K562 (cell line): ENCODE measurements around the gene CSNK2A1.

Experiments used
- MAZ ChIP-seq, 2 experiments: fragments of 450-650 bp in 1 of 2; sonication (generic) in 1 of 2; formaldehyde crosslinking; IDR thresholded peaks in 1 of 2; conservative IDR thresholded peaks in 1 of 2; 2 replicates each; pipeline versions ENCODE4 v1.4.0 to v1.5.0; 2020; ENCODE audit warnings: mild to moderate bottlenecking in 1 of 2, missing genetic modification reagents in 1 of 2
- MTA1 ChIP-seq: fragments of 450-650 bp; IDR thresholded peaks from 2 replicates; pipeline ENCODE4 v1.6.1; 2017; ENCODE audit warnings: borderline replicate concordance
- POLR2A ChIP-seq: fragments of 450-650 bp; conservative IDR thresholded peaks from 2 replicates; pipeline ENCODE4 v1.6.1; 2016
- SMAD4 ChIP-seq: fragments of 250-450 bp; sonication (Bioruptor Pico); conservative IDR thresholded peaks from 2 replicates; pipeline ENCODE4 v1.8.0; 2021; ENCODE audit warnings: inconsistent platforms, mild to moderate bottlenecking, moderate library complexity
- SMARCE1 ChIP-seq: fragments of 450-650 bp; IDR thresholded peaks from 2 replicates; pipeline ENCODE4 v1.7.1; 2016; ENCODE audit warnings: mild to moderate bottlenecking
- U2AF1 ChIP-seq: fragments of 200-400 bp; formaldehyde crosslinking; optimal IDR thresholded peaks from 2 replicates; pipeline ENCODE3; 2017; ENCODE audit warnings: mild to moderate bottlenecking, low read depth, low read length, moderate library complexity
- TF ChIP-seq, protein P1 (sequence below), 3 experiments: IDR thresholded peaks in 2 of 3; conservative IDR thresholded peaks in 1 of 3; 2 replicates each; pipeline ENCODE4 v1.5.1; 2011 to 2012; ENCODE audit warnings: low read length in 3 of 3, mild to moderate bottlenecking in 3 of 3, control low read depth in 2 of 3, improper control_type of control experiment in 1 of 3, inconsistent platforms in 1 of 3, low read depth in 1 of 3, mixed read lengths in 1 of 3, moderate library complexity in 1 of 3; ENCODE audit not compliant: insufficient read depth in 2 of 3
- TF ChIP-seq, protein P2 (sequence below): sonication (generic); formaldehyde crosslinking; IDR thresholded peaks from 2 replicates; pipeline ENCODE4 v1.8.0; 2023; ENCODE audit warnings: mild to moderate bottlenecking, missing genetic modification reagents

- TF ChIP-seq SMARCE1 (no peak), MAZ (CRISPR knock-in tag; conservative IDR thresholded peaks at IDR 0.05 in 1 of 2, IDR thresholded peaks at IDR 0.05 in 1 of 2) (no peak), POLR2A (no peak), U2AF1 (no peak), SMAD4 (CRISPR knock-in tag) (no peak), MTA1 (no peak)
- TF ChIP-seq, protein P1, sequence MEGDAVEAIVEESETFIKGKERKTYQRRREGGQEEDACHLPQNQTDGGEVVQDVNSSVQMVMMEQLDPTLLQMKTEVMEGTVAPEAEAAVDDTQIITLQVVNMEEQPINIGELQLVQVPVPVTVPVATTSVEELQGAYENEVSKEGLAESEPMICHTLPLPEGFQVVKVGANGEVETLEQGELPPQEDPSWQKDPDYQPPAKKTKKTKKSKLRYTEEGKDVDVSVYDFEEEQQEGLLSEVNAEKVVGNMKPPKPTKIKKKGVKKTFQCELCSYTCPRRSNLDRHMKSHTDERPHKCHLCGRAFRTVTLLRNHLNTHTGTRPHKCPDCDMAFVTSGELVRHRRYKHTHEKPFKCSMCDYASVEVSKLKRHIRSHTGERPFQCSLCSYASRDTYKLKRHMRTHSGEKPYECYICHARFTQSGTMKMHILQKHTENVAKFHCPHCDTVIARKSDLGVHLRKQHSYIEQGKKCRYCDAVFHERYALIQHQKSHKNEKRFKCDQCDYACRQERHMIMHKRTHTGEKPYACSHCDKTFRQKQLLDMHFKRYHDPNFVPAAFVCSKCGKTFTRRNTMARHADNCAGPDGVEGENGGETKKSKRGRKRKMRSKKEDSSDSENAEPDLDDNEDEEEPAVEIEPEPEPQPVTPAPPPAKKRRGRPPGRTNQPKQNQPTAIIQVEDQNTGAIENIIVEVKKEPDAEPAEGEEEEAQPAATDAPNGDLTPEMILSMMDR (IDR thresholded peaks at IDR 0.05 in 2 of 3, conservative IDR thresholded peaks at IDR 0.05 in 1 of 3; ENCODE audit: insufficient read depth in 2 of 3, low read depth in 1 of 3, low read length in 3 of 3) = no peak
- TF ChIP-seq, protein P2, sequence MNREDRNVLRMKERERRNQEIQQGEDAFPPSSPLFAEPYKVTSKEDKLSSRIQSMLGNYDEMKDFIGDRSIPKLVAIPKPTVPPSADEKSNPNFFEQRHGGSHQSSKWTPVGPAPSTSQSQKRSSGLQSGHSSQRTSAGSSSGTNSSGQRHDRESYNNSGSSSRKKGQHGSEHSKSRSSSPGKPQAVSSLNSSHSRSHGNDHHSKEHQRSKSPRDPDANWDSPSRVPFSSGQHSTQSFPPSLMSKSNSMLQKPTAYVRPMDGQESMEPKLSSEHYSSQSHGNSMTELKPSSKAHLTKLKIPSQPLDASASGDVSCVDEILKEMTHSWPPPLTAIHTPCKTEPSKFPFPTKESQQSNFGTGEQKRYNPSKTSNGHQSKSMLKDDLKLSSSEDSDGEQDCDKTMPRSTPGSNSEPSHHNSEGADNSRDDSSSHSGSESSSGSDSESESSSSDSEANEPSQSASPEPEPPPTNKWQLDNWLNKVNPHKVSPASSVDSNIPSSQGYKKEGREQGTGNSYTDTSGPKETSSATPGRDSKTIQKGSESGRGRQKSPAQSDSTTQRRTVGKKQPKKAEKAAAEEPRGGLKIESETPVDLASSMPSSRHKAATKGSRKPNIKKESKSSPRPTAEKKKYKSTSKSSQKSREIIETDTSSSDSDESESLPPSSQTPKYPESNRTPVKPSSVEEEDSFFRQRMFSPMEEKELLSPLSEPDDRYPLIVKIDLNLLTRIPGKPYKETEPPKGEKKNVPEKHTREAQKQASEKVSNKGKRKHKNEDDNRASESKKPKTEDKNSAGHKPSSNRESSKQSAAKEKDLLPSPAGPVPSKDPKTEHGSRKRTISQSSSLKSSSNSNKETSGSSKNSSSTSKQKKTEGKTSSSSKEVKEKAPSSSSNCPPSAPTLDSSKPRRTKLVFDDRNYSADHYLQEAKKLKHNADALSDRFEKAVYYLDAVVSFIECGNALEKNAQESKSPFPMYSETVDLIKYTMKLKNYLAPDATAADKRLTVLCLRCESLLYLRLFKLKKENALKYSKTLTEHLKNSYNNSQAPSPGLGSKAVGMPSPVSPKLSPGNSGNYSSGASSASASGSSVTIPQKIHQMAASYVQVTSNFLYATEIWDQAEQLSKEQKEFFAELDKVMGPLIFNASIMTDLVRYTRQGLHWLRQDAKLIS (CRISPR knock-in tag) = no peak
These were observed 107.1 kb downstream of the CSNK2A1 start for GRCh38 chr20:436476-436875.
